Measurements from ENCODE around the gene FAM43B.

Gene FAM43B

GRCh38 chr1:20551161-20551560 is 1.2 kb upstream of the FAM43B start:
- Histone ChIP-seq H3K27me3 (ENCODE audit: control insufficient read depth, insufficient read depth, low read length, poor library complexity, severe bottlenecking) (peaks cover 62% of the 10 kb centered on the region), H3K9me3 (ENCODE audit: control insufficient read depth, low read length) (no peaks in the 10 kb centered on the region), H3K4me1 (ENCODE audit: control insufficient read depth, insufficient read depth, low read length) (peaks cover 4% of the 10 kb centered on the region), H3K27ac (ENCODE audit: insufficient read depth, low read depth, low read length, poor library complexity, severe bottlenecking) (no peak overlapping the region), H3K36me3 (ENCODE audit: control insufficient read depth, insufficient read depth, low read length) (no peaks in the 10 kb centered on the region), H3K4me3 (ENCODE audit: insufficient read depth, low read depth, low read length) (peak overlapping the region; percentile 50)
- 94 to 97% methylated on average over 2 to 3 of the region's 3 CpGs for WGBS, 2 experiments

GRCh38 chr1:20552728-20553445 is 514 bp downstream of the FAM43B start:
- Histone ChIP-seq H3K27ac (ENCODE audit: insufficient read depth, low read depth, low read length, poor library complexity, severe bottlenecking) (no peak overlapping the region), H3K27me3 (ENCODE audit: control insufficient read depth, insufficient read depth, low read length, poor library complexity, severe bottlenecking) (peaks cover 78% of the 10 kb centered on the region)
- 1 to 2% methylated on average over 82 of the region's 82 CpGs for WGBS, 2 experiments

GRCh38 chr1:20555025-20555757 is 2.8 kb downstream of the FAM43B start:
- Histone ChIP-seq H3K36me3 (ENCODE audit: control insufficient read depth, insufficient read depth, low read length) (no peaks in the 10 kb centered on the region), H3K9me3 (ENCODE audit: control insufficient read depth, low read length) (no peaks in the 10 kb centered on the region), H3K27ac (ENCODE audit: insufficient read depth, low read depth, low read length, poor library complexity, severe bottlenecking) (no peak overlapping the region), H3K4me3 (ENCODE audit: insufficient read depth, low read depth, low read length) (no peak overlapping the region), H3K4me1 (ENCODE audit: control insufficient read depth, insufficient read depth, low read length) (peaks cover 4% of the 10 kb centered on the region), H3K27me3 (ENCODE audit: control insufficient read depth, insufficient read depth, low read length, poor library complexity, severe bottlenecking) (peaks cover 85% of the 10 kb centered on the region)
- WGBS, 2 experiments, result 86 to 87% methylated on average over 7 of the region's 7 CpGs

More at GRCh38 chr1:20552728-20553445, 514 bp downstream of the FAM43B start:
- peak overlapping the region; percentile 50 for H3K4me3 ChIP-seq (ENCODE audit: insufficient read depth, low read depth, low read length)
- H3K4me1 ChIP-seq (ENCODE audit: control insufficient read depth, insufficient read depth, low read length), result peaks cover 4% of the 10 kb centered on the region
- no peaks in the 10 kb centered on the region for H3K36me3 ChIP-seq (ENCODE audit: control insufficient read depth, insufficient read depth, low read length)
- H3K9me3 ChIP-seq (ENCODE audit: control insufficient read depth, low read length), result no peaks in the 10 kb centered on the region

GRCh38 chr1:20555758-20556120 is 3.4 kb downstream of the FAM43B start:
- H3K27me3 ChIP-seq (ENCODE audit: control insufficient read depth, insufficient read depth, low read length, poor library complexity, severe bottlenecking), result peaks cover 85% of the 10 kb centered on the region
- H3K4me3 ChIP-seq (ENCODE audit: insufficient read depth, low read depth, low read length), result no peak overlapping the region
- 86 to 92% methylated on average over 4 of the region's 4 CpGs for WGBS, 2 experiments
- peaks cover 4% of the 10 kb centered on the region for H3K4me1 ChIP-seq (ENCODE audit: control insufficient read depth, insufficient read depth, low read length)
- H3K36me3 ChIP-seq (ENCODE audit: control insufficient read depth, insufficient read depth, low read length), result no peaks in the 10 kb centered on the region
- no peak overlapping the region for H3K27ac ChIP-seq (ENCODE audit: insufficient read depth, low read depth, low read length, poor library complexity, severe bottlenecking)
- H3K9me3 ChIP-seq (ENCODE audit: control insufficient read depth, low read length), result no peaks in the 10 kb centered on the region

GRCh38 chr1:20558191-20558590 is 5.8 kb downstream of the FAM43B start:
- H3K27ac ChIP-seq (ENCODE audit: insufficient read depth, low read depth, low read length, poor library complexity, severe bottlenecking), result no peak overlapping the region
- H3K9me3 ChIP-seq (ENCODE audit: control insufficient read depth, low read length), result no peaks in the 10 kb centered on the region
- 89 to 96% methylated on average over 5 of the region's 5 CpGs for WGBS, 2 experiments
- H3K4me3 ChIP-seq (ENCODE audit: insufficient read depth, low read depth, low read length), result no peak overlapping the region
- H3K36me3 ChIP-seq (ENCODE audit: control insufficient read depth, insufficient read depth, low read length), result no peaks in the 10 kb centered on the region
- peaks cover 4% of the 10 kb centered on the region for H3K4me1 ChIP-seq (ENCODE audit: control insufficient read depth, insufficient read depth, low read length)
- H3K27me3 ChIP-seq (ENCODE audit: control insufficient read depth, insufficient read depth, low read length, poor library complexity, severe bottlenecking), result peaks cover 64% of the 10 kb centered on the region

- Histone ChIP-seq H3K9me3 (ENCODE audit: control insufficient read depth, low read length) (no peaks in the 10 kb centered on the region), H3K27ac (ENCODE audit: insufficient read depth, low read depth, low read length, poor library complexity, severe bottlenecking) (no peak overlapping the region), H3K36me3 (ENCODE audit: control insufficient read depth, insufficient read depth, low read length) (no peaks in the 10 kb centered on the region), H3K27me3 (ENCODE audit: control insufficient read depth, insufficient read depth, low read length, poor library complexity, severe bottlenecking) (peaks cover 37% of the 10 kb centered on the region), H3K4me3 (ENCODE audit: insufficient read depth, low read depth, low read length) (no peak overlapping the region), H3K4me1 (ENCODE audit: control insufficient read depth, insufficient read depth, low read length) (no peaks in the 10 kb centered on the region)
- WGBS, 2 experiments, result 80 to 90% methylated on average over 1 of the region's 1 CpG
These were observed 8.6 kb downstream of the FAM43B start for GRCh38 chr1:20560966-20561365.

- 81 to 83% methylated on average over 4 of the region's 4 CpGs for WGBS, 2 experiments
- no peak overlapping the region for H3K4me3 ChIP-seq (ENCODE audit: insufficient read depth, low read depth, low read length)
- H3K9me3 ChIP-seq (ENCODE audit: control insufficient read depth, low read length), result no peaks in the 10 kb centered on the region
- no peaks in the 10 kb centered on the region for H3K36me3 ChIP-seq (ENCODE audit: control insufficient read depth, insufficient read depth, low read length)
- no peak overlapping the region for H3K27ac ChIP-seq (ENCODE audit: insufficient read depth, low read depth, low read length, poor library complexity, severe bottlenecking)
- peaks cover 9% of the 10 kb centered on the region for H3K27me3 ChIP-seq (ENCODE audit: control insufficient read depth, insufficient read depth, low read length, poor library complexity, severe bottlenecking)
- no peaks in the 10 kb centered on the region for H3K4me1 ChIP-seq (ENCODE audit: control insufficient read depth, insufficient read depth, low read length)
These were observed 12.9 kb downstream of the FAM43B start for GRCh38 chr1:20565234-20565633.

GRCh38 chr1:20569523-20570098 is 17.2 kb downstream of the FAM43B start:
- H3K4me3 ChIP-seq (ENCODE audit: insufficient read depth, low read depth, low read length), result no peak overlapping the region
- peaks cover 13% of the 10 kb centered on the region for H3K27me3 ChIP-seq (ENCODE audit: control insufficient read depth, insufficient read depth, low read length, poor library complexity, severe bottlenecking)
- H3K27ac ChIP-seq (ENCODE audit: insufficient read depth, low read depth, low read length, poor library complexity, severe bottlenecking), result no peak overlapping the region
- no peaks in the 10 kb centered on the region for H3K36me3 ChIP-seq (ENCODE audit: control insufficient read depth, insufficient read depth, low read length)
- 94 to 95% methylated on average over 4 of the region's 4 CpGs for WGBS, 2 experiments
- no peaks in the 10 kb centered on the region for H3K4me1 ChIP-seq (ENCODE audit: control insufficient read depth, insufficient read depth, low read length)
- H3K9me3 ChIP-seq (ENCODE audit: control insufficient read depth, low read length), result no peaks in the 10 kb centered on the region

GRCh38 chr1:20571427-20571826 is 19.1 kb downstream of the FAM43B start:
- Histone ChIP-seq H3K27ac (ENCODE audit: insufficient read depth, low read depth, low read length, poor library complexity, severe bottlenecking) (no peak overlapping the region), H3K9me3 (ENCODE audit: control insufficient read depth, low read length) (no peaks in the 10 kb centered on the region), H3K36me3 (ENCODE audit: control insufficient read depth, insufficient read depth, low read length) (no peaks in the 10 kb centered on the region), H3K4me3 (ENCODE audit: insufficient read depth, low read depth, low read length) (no peak overlapping the region), H3K4me1 (ENCODE audit: control insufficient read depth, insufficient read depth, low read length) (no peaks in the 10 kb centered on the region), H3K27me3 (ENCODE audit: control insufficient read depth, insufficient read depth, low read length, poor library complexity, severe bottlenecking) (peaks cover 17% of the 10 kb centered on the region)
- WGBS, 2 experiments, result 86 to 88% methylated on average over 3 to 5 of the region's 5 CpGs

GRCh38 chr1:20573987-20574386 is 21.6 kb downstream of the FAM43B start:
- 82 to 84% methylated on average over 1 of the region's 1 CpG for WGBS, 2 experiments
- H3K9me3 ChIP-seq (ENCODE audit: control insufficient read depth, low read length), result no peaks in the 10 kb centered on the region

More at GRCh38 chr1:20573987-20574386, 21.6 kb downstream of the FAM43B start:
- Histone ChIP-seq H3K27ac (ENCODE audit: insufficient read depth, low read depth, low read length, poor library complexity, severe bottlenecking) (no peak overlapping the region), H3K4me3 (ENCODE audit: insufficient read depth, low read depth, low read length) (no peak overlapping the region), H3K27me3 (ENCODE audit: control insufficient read depth, insufficient read depth, low read length, poor library complexity, severe bottlenecking) (peaks cover 17% of the 10 kb centered on the region), H3K36me3 (ENCODE audit: control insufficient read depth, insufficient read depth, low read length) (no peaks in the 10 kb centered on the region), H3K4me1 (ENCODE audit: control insufficient read depth, insufficient read depth, low read length) (no peaks in the 10 kb centered on the region)

Measured in ectodermal cell (in vitro differentiated cells).